B cell (primary cell): Measurements from ENCODE around the gene ADA. TPM values are rescaled to one million over a fixed set of nuclear protein-coding genes. Genes with fewer than 3 reads are reported as not detected.

Experiments
- ATAC-seq: fragments of 200-7000 bp; cut with Tn5 transposase; one replicate; pipeline ENCODE4 v1.10.0; 2021; ENCODE audit warnings: low read depth, mild to moderate bottlenecking, moderate number of reproducible peaks, moderate library complexity
- CTCF ChIA-PET: fragments of 350-600 bp; sonication (Branson Sonifier 250); formaldehyde crosslinking; loops from one replicate; lab custom pipeline; 2021; ENCODE audit warnings: antibody characterized with exemption, inconsistent platforms; lab: Charles Lee
- POLR2A ChIA-PET: fragments of 350-600 bp; sonication (Branson Sonifier 250); formaldehyde crosslinking; loops from one replicate; lab custom pipeline; 2021; ENCODE audit warnings: antibody characterized with exemption; lab: Charles Lee
- DNase-seq: peaks from one replicate; pipeline ENCODE4 v3.0.0; 2013
- H2AFZ ChIP-seq: 2 replicates; pipeline ENCODE4 v1.6.1; 2012; ENCODE audit warnings: mild to moderate bottlenecking, low read depth, low read length; ENCODE audit not compliant: insufficient read depth, poor library complexity, severe bottlenecking
- H3K27ac ChIP-seq, 2 donors: 1 replicate in 1 of 2; 2 replicates in 1 of 2; pipeline ENCODE4 v1.5.1; 2012 to 2013; ENCODE audit warnings: low read length in 2 of 2, mild to moderate bottlenecking in 2 of 2, moderate library complexity in 1 of 2
- H3K27me3 ChIP-seq, 4 experiments: fragments of 200-600 bp in 1 of 4; sonication (generic) in 1 of 4; replicated peaks in 1 of 4; 1 replicate in 2 of 4; 2 replicates in 2 of 4; pipeline versions ENCODE4 v1.6.1 to v1.7.0; 2013 to 2016; ENCODE audit warnings: low read length in 3 of 4, mild to moderate bottlenecking in 2 of 4, mixed read lengths in 1 of 4, moderate library complexity in 1 of 4; ENCODE audit not compliant: insufficient read depth in 4 of 4, control insufficient read depth in 3 of 4; ENCODE audit errors: control extremely low read depth in 1 of 4
- H3K36me3 ChIP-seq, 2 experiments: replicated peaks in 1 of 2; 1 replicate in 1 of 2; 2 replicates in 1 of 2; pipeline versions ENCODE4 v1.6.1 to v1.7.1; 2013; ENCODE audit warnings: low read length in 1 of 2; ENCODE audit not compliant: insufficient read depth in 2 of 2, control insufficient read depth in 1 of 2; ENCODE audit errors: control extremely low read depth in 1 of 2, extremely low read depth in 1 of 2
- H3K4me1 ChIP-seq, 2 donors: fragments of 200-600 bp in 1 of 2; sonication (generic) in 1 of 2; 1 replicate in 1 of 2; 2 replicates in 1 of 2; pipeline versions ENCODE4 v1.5.1 to v1.6.1; 2013 to 2017; ENCODE audit warnings: low read length in 2 of 2; ENCODE audit not compliant: control insufficient read depth in 2 of 2, insufficient read depth in 2 of 2
- H3K4me2 ChIP-seq: replicated peaks from 2 replicates; pipeline ENCODE3; 2012; ENCODE audit warnings: mild to moderate bottlenecking, low read depth, low read length; ENCODE audit not compliant: poor library complexity, severe bottlenecking
- H3K4me3 ChIP-seq, 5 experiments: fragments of 200-600 bp in 1 of 5; sonication (generic) in 1 of 5; 1 replicate in 3 of 5; 2 replicates in 2 of 5; pipeline versions ENCODE4 v1.5.1 to v1.7.0; 2011 to 2016; ENCODE audit warnings: low read length in 4 of 5, mild to moderate bottlenecking in 4 of 5, low read depth in 2 of 5, control low read depth in 1 of 5, moderate library complexity in 1 of 5; ENCODE audit not compliant: insufficient read depth in 1 of 5; ENCODE audit errors: control extremely low read depth in 1 of 5, extremely low read depth in 1 of 5
- H3K79me2 ChIP-seq: fragments of 200-600 bp; sonication (generic); one replicate; pipeline ENCODE4 v1.6.0; 2016; ENCODE audit warnings: low read length; ENCODE audit not compliant: control insufficient read depth, insufficient read depth
- H3K9ac ChIP-seq: fragments of 200-600 bp; sonication (generic); 2 replicates; pipeline ENCODE4 v1.6.1; 2017; ENCODE audit warnings: mild to moderate bottlenecking, low read length, moderate library complexity
- H3K9me3 ChIP-seq, 3 donors: one replicate each; pipeline versions ENCODE4 v1.6.1 to v1.7.1; 2013; ENCODE audit warnings: low read length in 2 of 3; ENCODE audit not compliant: control insufficient read depth in 2 of 3, insufficient read depth in 1 of 3; ENCODE audit errors: control extremely low read depth in 1 of 3
- H4K20me1 ChIP-seq: 2 replicates; pipeline ENCODE4 v1.6.0; 2012; ENCODE audit warnings: mild to moderate bottlenecking, low read length; ENCODE audit not compliant: insufficient read depth, control insufficient read depth, poor library complexity, severe bottlenecking
- H3K27ac Mint-ChIP-seq: one replicate; pipeline ENCODE4 v1.8.0; 2021; ENCODE audit warnings: mixed read lengths
- H3K27me3 Mint-ChIP-seq: one replicate; pipeline ENCODE4 v1.8.0; 2021; ENCODE audit warnings: mixed read lengths
- H3K4me1 Mint-ChIP-seq: one replicate; pipeline ENCODE4 v1.8.0; 2021; ENCODE audit warnings: mixed read lengths
- H3K4me3 Mint-ChIP-seq: one replicate; pipeline ENCODE4 v1.8.0; 2021; ENCODE audit warnings: mixed read lengths
- H3K9me3 Mint-ChIP-seq: one replicate; pipeline ENCODE4 v1.8.0; 2022; ENCODE audit warnings: mixed read lengths; ENCODE audit not compliant: insufficient read depth
- CTCF ChIP-seq: fragments of 200-600 bp; IDR thresholded peaks from one replicate; pipeline ENCODE4 v1.8.0; 2022; ENCODE audit warnings: antibody characterized with exemption, mild to moderate bottlenecking
- EZH2 ChIP-seq: IDR thresholded peaks from 2 replicates; pipeline ENCODE4 v1.6.1; 2012; ENCODE audit warnings: borderline replicate concordance, low read depth, mild to moderate bottlenecking, moderate library complexity, low read length; ENCODE audit not compliant: insufficient read depth, poor library complexity, severe bottlenecking
- WGBS: methylation state at CpG from one replicate; pipeline ENCODE4 v1.1.5; 2013; ENCODE audit warnings: missing lambda C conversion rate; ENCODE audit not compliant: insufficient coverage; 5-methylcytosine and 5-hydroxymethylcytosine counted together
- intact Hi-C: fragments of 100-400 bp; cut with micrococcal nuclease; formaldehyde crosslinking; loops from one replicate; pipeline ENCODE4 v1.10.0; 2022
- polyA plus RNA-seq: library from polyadenylated mRNA; depleted of rRNA; stranded (reverse); fragments of >200 nt; gene quantifications from 2 replicates; pipeline ENCODE4 v1.2.3, GENCODE V29; 2012
- total RNA-seq, 2 donors: library from RNA; stranded (reverse); fragments of 120-200 nt in 1 of 2; gene quantifications; 1 replicate in 1 of 2; 2 replicates in 1 of 2; pipeline versions ENCODE4 v1.2.3 to v1.2.4, GENCODE V29; 2013 to 2022

The ADA gene
- total and polyA plus RNA-seq, 2 donors (not counting 1 experiment from before 2014, with no cell fraction given): 10.0 to 34.2 TPM

- Histone ChIP-seq H2AFZ (no peak overlapping the region), H4K20me1 (no peaks in the 10 kb centered on the region), H3K4me2 (no peak overlapping the region), H3K9me3 (peaks cover 0 to 7% (median 0%) of the 10 kb centered on the region in 3 donors), H3K4me3 (no peak overlapping the region), H3K27me3 (no peaks in the 10 kb centered on the region), H3K27ac (no peak overlapping the region), H3K79me2 (no peaks in the 10 kb centered on the region), H3K4me1 (peaks cover 35 to 50% of the 10 kb centered on the region in 2 donors), H3K9ac (no peak overlapping the region), H3K36me3 (no peaks in the 10 kb centered on the region)
- no peak for DNase-seq
- POLR2A ChIA-PET: no interaction called here
- CTCF ChIA-PET: no interaction called here
- TF ChIP-seq EZH2 (no peak), CTCF (no peak)
- Mint-ChIP-seq H3K27me3 (no peaks in the 10 kb centered on the region), H3K27ac (peak overlapping the region; percentile 27), H3K4me1 (peaks cover 52% of the 10 kb centered on the region), H3K9me3 (no peaks in the 10 kb centered on the region), H3K4me3 (no peak overlapping the region)
- intact Hi-C loops: loop anchor here (5.0 kb wide), 1 partner anchor 119 kb away; the partner anchor contains the start of gene SERINC3
- WGBS: 20% methylated on average over 1 of the region's 5 CpGs
- no peak for ATAC-seq
These were observed 10.2 kb downstream of the ADA start for GRCh38 chr20:44641325-44641724.

- DNase-seq (no peak), ATAC-seq (no peak)
- TF ChIP-seq CTCF (no peak), EZH2 (no peak)
- Histone ChIP-seq H3K4me3 (no peak overlapping the region), H4K20me1 (no peaks in the 10 kb centered on the region), H3K79me2 (no peaks in the 10 kb centered on the region), H3K27me3 (no peaks in the 10 kb centered on the region), H3K4me1 (peaks cover 27 to 42% of the 10 kb centered on the region in 2 donors), H2AFZ (no peak overlapping the region), H3K9me3 (peaks cover 0 to 7% (median 0%) of the 10 kb centered on the region in 3 donors), H3K9ac (no peak overlapping the region), H3K36me3 (no peaks in the 10 kb centered on the region), H3K4me2 (no peak overlapping the region), H3K27ac (no peak overlapping the region)
- CTCF ChIA-PET: no interaction called here
- Mint-ChIP-seq H3K27ac (peak overlapping the region; percentile 8), H3K4me3 (no peak overlapping the region), H3K9me3 (no peaks in the 10 kb centered on the region), H3K4me1 (peaks cover 44% of the 10 kb centered on the region), H3K27me3 (no peaks in the 10 kb centered on the region)
- 83% methylated on average over 1 of the region's 2 CpGs for WGBS
- intact Hi-C loops: loop anchor here (5.0 kb wide), 1 partner anchor 118 kb away; the partner anchor contains the start of gene SERINC3
- POLR2A ChIA-PET: interaction anchor here (0.6 kb wide), 1 partner anchor 12 kb away, joined by 4 read pairs; no protein-coding TSS in a partner anchor
These were observed 11.0 kb downstream of the ADA start for GRCh38 chr20:44640522-44640921.
